Measurements from ENCODE around the gene RIOK3.

Gene RIOK3

GRCh38 chr18:23521907-23522306 lies 68.8 kb downstream of the RIOK3 start:
- H3K27ac ChIP-seq = peak overlapping the region in 6 of 21 experiments; percentile 3 to 57 (median 36)
- H3K4me3 ChIP-seq = no peak overlapping the region

- peak overlapping the region in 3 of 21 experiments; percentile 5 to 25 (median 16) for H3K27ac ChIP-seq
- H3K4me3 ChIP-seq = no peak overlapping the region
These were observed 70.5 kb downstream of the RIOK3 start for GRCh38 chr18:23523429-23524212.

GRCh38 chr18:23524213-23524707 lies 71.2 kb downstream of the RIOK3 start:
- no peak overlapping the region for H3K4me3 ChIP-seq
- peak overlapping the region in 1 of 21 experiments; percentile 16 for H3K27ac ChIP-seq

GRCh38 chr18:23526501-23527063 lies 73.5 kb downstream of the RIOK3 start:
- no peak overlapping the region for H3K4me3 ChIP-seq

GRCh38 chr18:23528580-23529472 lies 75.7 kb downstream of the RIOK3 start:
- Histone ChIP-seq H3K27ac (peak overlapping the region in 9 of 21 experiments; percentile 3 to 63 (median 29)), H3K4me3 (no peak overlapping the region)

More at GRCh38 chr18:23526501-23527063, 73.5 kb downstream of the RIOK3 start:
- H3K27ac ChIP-seq = no peak overlapping the region

- peak overlapping the region in 4 of 21 experiments; percentile 3 to 57 (median 22) for H3K27ac ChIP-seq
- no peak overlapping the region for H3K4me3 ChIP-seq
These were observed 76.5 kb downstream of the RIOK3 start for GRCh38 chr18:23529604-23530003.

- Histone ChIP-seq H3K27ac (no peak overlapping the region), H3K4me3 (no peak overlapping the region)
These were observed 77.1 kb downstream of the RIOK3 start for GRCh38 chr18:23530195-23530594.

- no peak overlapping the region for H3K4me3 ChIP-seq
- no peak overlapping the region for H3K27ac ChIP-seq
These were observed 78.8 kb downstream of the RIOK3 start for GRCh38 chr18:23531912-23532311.
